ENCODE data around the gene UBAP1. TPM values are rescaled to one million over a fixed set of nuclear protein-coding genes. Genes with fewer than 3 reads are reported as not detected.

The UBAP1 gene
- polyA plus RNA-seq, 3 donors = 32.5 to 44.5 (median 39.2) TPM

DNA sequence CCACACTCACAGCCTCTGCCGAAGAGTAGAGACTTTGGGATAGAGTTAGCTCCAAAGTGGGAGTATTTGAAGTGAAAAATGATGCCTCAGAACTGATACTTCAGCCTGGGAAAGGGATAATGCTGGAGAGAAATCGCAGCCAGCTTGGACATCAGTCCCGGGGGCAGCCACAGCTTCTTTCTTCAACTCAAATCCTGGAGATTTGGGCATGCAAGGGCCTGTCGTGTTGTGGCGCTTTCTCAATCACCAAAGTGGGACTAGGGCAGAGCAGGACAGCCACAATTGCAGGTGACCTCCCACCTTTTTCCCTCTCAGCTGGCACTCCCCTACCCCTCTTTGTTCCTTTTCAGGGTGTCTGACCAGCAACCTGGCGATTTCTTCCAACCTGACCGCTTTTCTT lies 70.4 kb downstream of the UBAP1 start:
- Histone ChIP-seq H3K4me3 (replicated peaks in 1 of 3; ENCODE audit: low read depth in 2 of 3, low read length in 3 of 3) (no peak overlapping the region), H3K27ac (ENCODE audit: low read depth in 1 of 2, low read length in 2 of 2) (peak overlapping the region in 1 of 2 donors; percentile 18), H3K9ac (ENCODE audit: insufficient read depth, low read length, poor library complexity, severe bottlenecking) (no peak overlapping the region), H3K4me1 (ENCODE audit: control insufficient read depth in 1 of 2, insufficient read depth in 2 of 2, low read length in 2 of 2) (no peaks in the 10 kb centered on the region), H3K36me3 (replicated peaks in 1 of 2; ENCODE audit: control insufficient read depth in 1 of 2, insufficient read depth in 2 of 2, low read length in 2 of 2) (peaks cover 72 to 80% of the 10 kb centered on the region in 2 donors), H2AFZ (ENCODE audit: insufficient read depth, low read depth, low read length, poor library complexity, severe bottlenecking) (no peak overlapping the region), H3K79me2 (ENCODE audit: insufficient read depth, low read length) (peaks cover 26% of the 10 kb centered on the region), H4K20me1 (ENCODE audit: insufficient read depth, low read length) (peaks cover 79% of the 10 kb centered on the region), H3K4me2 (replicated peaks; ENCODE audit: extremely low read depth, low read length, poor library complexity, severe bottlenecking) (no peak overlapping the region), H3K27me3 (ENCODE audit: control insufficient read depth in 2 of 2, insufficient read depth in 2 of 2, low read length in 2 of 2) (no peaks in the 10 kb centered on the region), H3K9me3 (replicated peaks in 1 of 2; ENCODE audit: control insufficient read depth in 1 of 2, insufficient read depth in 1 of 2, low read length in 2 of 2) (no peaks in the 10 kb centered on the region)
- intact Hi-C loops (cut with micrococcal nuclease) = no loop called here
- no peak for DNase-seq
- Mint-ChIP-seq H3K9me3 (no peaks in the 10 kb centered on the region), H3K27ac (peak overlapping the region in 2 of 7 donors; percentile 22 to 41), H3K27me3 (ENCODE audit: low read depth in 3 of 3) (no peaks in the 10 kb centered on the region), H3K36me3 (peaks cover 68 to 82% of the 10 kb centered on the region in 2 donors), H3K4me1 (no peaks in the 10 kb centered on the region), H3K4me3 (no peak overlapping the region)
- TF ChIP-seq, protein P1, sequence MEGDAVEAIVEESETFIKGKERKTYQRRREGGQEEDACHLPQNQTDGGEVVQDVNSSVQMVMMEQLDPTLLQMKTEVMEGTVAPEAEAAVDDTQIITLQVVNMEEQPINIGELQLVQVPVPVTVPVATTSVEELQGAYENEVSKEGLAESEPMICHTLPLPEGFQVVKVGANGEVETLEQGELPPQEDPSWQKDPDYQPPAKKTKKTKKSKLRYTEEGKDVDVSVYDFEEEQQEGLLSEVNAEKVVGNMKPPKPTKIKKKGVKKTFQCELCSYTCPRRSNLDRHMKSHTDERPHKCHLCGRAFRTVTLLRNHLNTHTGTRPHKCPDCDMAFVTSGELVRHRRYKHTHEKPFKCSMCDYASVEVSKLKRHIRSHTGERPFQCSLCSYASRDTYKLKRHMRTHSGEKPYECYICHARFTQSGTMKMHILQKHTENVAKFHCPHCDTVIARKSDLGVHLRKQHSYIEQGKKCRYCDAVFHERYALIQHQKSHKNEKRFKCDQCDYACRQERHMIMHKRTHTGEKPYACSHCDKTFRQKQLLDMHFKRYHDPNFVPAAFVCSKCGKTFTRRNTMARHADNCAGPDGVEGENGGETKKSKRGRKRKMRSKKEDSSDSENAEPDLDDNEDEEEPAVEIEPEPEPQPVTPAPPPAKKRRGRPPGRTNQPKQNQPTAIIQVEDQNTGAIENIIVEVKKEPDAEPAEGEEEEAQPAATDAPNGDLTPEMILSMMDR (IDR thresholded peaks at IDR 0.05) = no peak
- WGBS (ENCODE audit: insufficient coverage) = 98% methylated on average over 7 of the region's 7 CpGs

DNA sequence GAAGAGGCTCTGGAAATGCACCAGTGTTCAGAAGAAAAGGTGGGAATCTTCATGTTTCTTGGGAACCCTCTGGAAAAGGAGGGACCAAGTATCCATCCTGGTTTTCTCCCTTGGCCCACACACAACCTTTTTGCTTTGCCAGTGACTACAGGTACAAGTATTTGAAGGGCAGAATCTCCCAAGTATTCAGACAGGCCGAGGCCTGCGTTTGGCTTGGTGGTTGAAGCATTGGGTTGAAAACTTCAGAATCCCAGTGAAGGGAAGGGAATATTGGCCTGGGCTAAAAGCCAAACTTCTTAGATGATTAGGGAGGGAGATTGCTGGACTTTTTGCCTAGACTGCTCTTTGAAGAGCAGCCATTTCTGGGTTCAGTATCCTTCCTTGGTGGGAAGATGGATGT lies 71.9 kb downstream of the UBAP1 start:
- no peak overlapping the region for H2AFZ ChIP-seq (ENCODE audit: insufficient read depth, low read depth, low read length, poor library complexity, severe bottlenecking)
- no peak overlapping the region for H3K4me2 ChIP-seq (replicated peaks; ENCODE audit: extremely low read depth, low read length, poor library complexity, severe bottlenecking)
- no peaks in the 10 kb centered on the region for H3K27me3 Mint-ChIP-seq (ENCODE audit: low read depth in 3 of 3)
- H3K4me3 Mint-ChIP-seq = no peak overlapping the region
- no peaks in the 10 kb centered on the region for H3K9me3 ChIP-seq (replicated peaks in 1 of 2; ENCODE audit: control insufficient read depth in 1 of 2, insufficient read depth in 1 of 2, low read length in 2 of 2)
- peaks cover 79 to 94% of the 10 kb centered on the region in 2 donors for H3K36me3 Mint-ChIP-seq
- H3K4me3 ChIP-seq (replicated peaks in 1 of 3; ENCODE audit: low read depth in 2 of 3, low read length in 3 of 3) = no peak overlapping the region
- peak overlapping the region in 2 of 7 donors; percentile 8 to 64 for H3K27ac Mint-ChIP-seq
- TF ChIP-seq, protein P1 (IDR thresholded peaks at IDR 0.05) = no peak
- WGBS (ENCODE audit: insufficient coverage) = 100% methylated on average over 2 of the region's 2 CpGs
- no peaks in the 10 kb centered on the region for H3K9me3 Mint-ChIP-seq
- H3K4me1 ChIP-seq (ENCODE audit: control insufficient read depth in 1 of 2, insufficient read depth in 2 of 2, low read length in 2 of 2) = no peaks in the 10 kb centered on the region
- H3K79me2 ChIP-seq (ENCODE audit: insufficient read depth, low read length) = peaks cover 26% of the 10 kb centered on the region
- H3K27me3 ChIP-seq (ENCODE audit: control insufficient read depth in 2 of 2, insufficient read depth in 2 of 2, low read length in 2 of 2) = no peaks in the 10 kb centered on the region
- H4K20me1 ChIP-seq (ENCODE audit: insufficient read depth, low read length) = peaks cover 78% of the 10 kb centered on the region
- H3K4me1 Mint-ChIP-seq = no peaks in the 10 kb centered on the region
- no peak overlapping the region for H3K9ac ChIP-seq (ENCODE audit: insufficient read depth, low read length, poor library complexity, severe bottlenecking)
- no peak for DNase-seq
- H3K27ac ChIP-seq (ENCODE audit: low read depth in 1 of 2, low read length in 2 of 2) = peak overlapping the region in 1 of 2 donors; percentile 18
- H3K36me3 ChIP-seq (replicated peaks in 1 of 2; ENCODE audit: control insufficient read depth in 1 of 2, insufficient read depth in 2 of 2, low read length in 2 of 2) = peaks cover 87 to 94% of the 10 kb centered on the region in 2 donors
- intact Hi-C loops (cut with micrococcal nuclease) = loop anchor here (10.0 kb wide), 1 partner anchor 126 kb away; the partner anchor contains the start of gene DCAF12 (in 2 of the 2)

Measured in CD14-positive monocyte (primary cell).